AG09309 (cell line): ENCODE data around the gene FAH.
A peak's percentile ranks its signal among the peaks of the same experiment; 100 is the strongest.

Experiments used
- DNase-seq: peaks from one replicate; pipeline ENCODE4 v3.0.0-alpha.2; 2010; ENCODE audit warnings: low read depth
- H3K4me3 ChIP-seq: 2 replicates; pipeline ENCODE4 v1.5.1; 2011; ENCODE audit warnings: mild to moderate bottlenecking, low read depth, low read length, moderate library complexity; ENCODE audit not compliant: control insufficient read depth
- TF ChIP-seq, protein P1 (sequence below): IDR thresholded peaks from 2 replicates; pipeline ENCODE4 v1.5.1; 2011; ENCODE audit warnings: mild to moderate bottlenecking, low read depth, low read length, inconsistent platforms; ENCODE audit not compliant: insufficient read depth, control insufficient read depth; ENCODE audit errors: missing control alignments

FAH gene

DNA sequence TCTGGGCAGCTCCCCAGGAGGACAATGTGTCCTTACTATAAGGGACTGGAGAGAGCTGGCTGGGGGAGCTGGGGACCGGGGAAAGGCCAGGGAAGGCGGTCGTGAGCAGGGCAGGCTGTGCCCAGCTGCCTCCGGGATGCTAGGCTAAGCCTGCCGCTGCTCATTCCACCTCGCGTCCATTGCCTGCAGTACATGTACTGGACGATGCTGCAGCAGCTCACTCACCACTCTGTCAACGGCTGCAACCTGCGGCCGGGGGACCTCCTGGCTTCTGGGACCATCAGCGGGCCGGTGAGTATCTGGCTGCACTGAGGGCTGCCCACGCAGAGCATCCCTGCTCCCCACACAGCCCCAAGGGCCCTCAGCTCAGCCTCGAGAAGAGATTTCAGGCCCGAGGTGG, 27.1 kb downstream of the FAH start:
- no peak for DNase-seq
- TF ChIP-seq, protein P1, sequence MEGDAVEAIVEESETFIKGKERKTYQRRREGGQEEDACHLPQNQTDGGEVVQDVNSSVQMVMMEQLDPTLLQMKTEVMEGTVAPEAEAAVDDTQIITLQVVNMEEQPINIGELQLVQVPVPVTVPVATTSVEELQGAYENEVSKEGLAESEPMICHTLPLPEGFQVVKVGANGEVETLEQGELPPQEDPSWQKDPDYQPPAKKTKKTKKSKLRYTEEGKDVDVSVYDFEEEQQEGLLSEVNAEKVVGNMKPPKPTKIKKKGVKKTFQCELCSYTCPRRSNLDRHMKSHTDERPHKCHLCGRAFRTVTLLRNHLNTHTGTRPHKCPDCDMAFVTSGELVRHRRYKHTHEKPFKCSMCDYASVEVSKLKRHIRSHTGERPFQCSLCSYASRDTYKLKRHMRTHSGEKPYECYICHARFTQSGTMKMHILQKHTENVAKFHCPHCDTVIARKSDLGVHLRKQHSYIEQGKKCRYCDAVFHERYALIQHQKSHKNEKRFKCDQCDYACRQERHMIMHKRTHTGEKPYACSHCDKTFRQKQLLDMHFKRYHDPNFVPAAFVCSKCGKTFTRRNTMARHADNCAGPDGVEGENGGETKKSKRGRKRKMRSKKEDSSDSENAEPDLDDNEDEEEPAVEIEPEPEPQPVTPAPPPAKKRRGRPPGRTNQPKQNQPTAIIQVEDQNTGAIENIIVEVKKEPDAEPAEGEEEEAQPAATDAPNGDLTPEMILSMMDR: no peak

DNA sequence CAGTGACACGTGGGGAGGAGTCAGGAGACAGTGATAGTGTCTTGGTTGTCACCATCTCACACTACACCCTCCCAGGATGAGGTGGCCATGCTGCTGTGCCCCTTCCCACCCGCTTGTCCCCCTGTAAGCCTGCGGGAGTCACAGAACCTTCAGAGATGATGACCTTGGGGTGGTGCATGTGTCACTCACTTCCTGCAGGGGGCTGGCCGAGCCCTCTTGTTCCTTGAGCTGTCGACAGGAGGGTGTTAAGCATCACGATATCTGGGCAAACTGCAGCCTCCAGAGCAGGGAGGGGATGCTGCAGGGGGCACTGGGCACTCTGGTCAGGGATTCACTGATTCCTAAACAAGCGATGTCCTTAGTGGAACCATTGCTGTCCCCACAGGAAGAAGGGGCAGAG, 27.7 kb downstream of the FAH start:
- no peak for DNase-seq
- TF ChIP-seq, protein P1: no peak
- no peak overlapping the region for H3K4me3 ChIP-seq

More for the DNA sequence above, 27.1 kb downstream of the FAH start:
- H3K4me3 ChIP-seq: no peak overlapping the region

DNA sequence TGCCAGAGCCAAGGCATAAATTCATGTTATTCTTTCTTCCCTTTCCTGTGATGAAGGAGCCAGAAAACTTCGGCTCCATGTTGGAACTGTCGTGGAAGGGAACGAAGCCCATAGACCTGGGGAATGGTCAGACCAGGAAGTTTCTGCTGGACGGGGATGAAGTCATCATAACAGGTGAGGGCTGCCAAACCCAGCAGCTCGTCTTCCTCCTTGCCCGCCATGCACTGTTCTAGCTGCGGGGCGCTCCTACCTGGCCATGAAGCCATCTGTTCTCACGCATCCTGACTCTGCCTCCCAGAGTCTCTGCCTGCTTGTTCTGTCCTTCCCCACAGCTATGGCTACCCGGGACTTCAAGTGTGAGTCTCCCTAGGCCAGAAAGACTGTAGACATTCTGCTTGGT, 28.2 kb downstream of the FAH start:
- TF ChIP-seq, protein P1: no peak
- no peak overlapping the region for H3K4me3 ChIP-seq
- no peak for DNase-seq

DNA sequence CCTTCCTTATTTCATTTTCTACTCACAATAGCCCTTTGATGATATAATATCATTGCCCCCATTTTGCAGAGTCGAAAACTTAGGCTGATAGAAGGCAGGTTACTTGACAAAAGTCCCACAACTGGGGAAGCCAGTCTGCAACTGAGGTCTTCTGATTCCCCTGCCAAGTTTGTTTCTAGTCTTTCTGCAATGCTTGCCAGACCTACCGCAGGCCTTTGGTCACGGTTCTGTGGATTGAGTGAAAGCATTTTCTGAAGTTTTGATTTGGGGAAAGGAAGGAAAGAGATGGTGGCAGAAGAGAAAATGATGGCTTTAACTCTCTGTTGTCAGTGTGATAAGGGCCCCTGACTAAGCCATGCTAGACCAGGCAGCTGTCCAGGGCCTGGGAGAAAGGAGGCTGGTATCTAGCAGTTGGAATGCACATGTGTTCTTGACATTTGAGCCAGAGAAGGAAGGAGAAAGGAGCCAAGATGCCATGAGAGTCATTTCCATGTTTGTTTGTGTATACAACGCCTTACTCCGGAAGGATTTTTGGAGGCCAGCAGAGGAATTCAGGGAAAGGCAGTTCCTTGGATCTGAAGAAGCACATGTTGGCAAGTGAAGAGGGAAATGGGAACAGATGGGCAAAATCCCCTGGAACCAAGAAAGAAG, 29.9 kb downstream of the FAH start:
- peak; percentile 37 for DNase-seq
- TF ChIP-seq, protein P1: no peak
- no peak overlapping the region for H3K4me3 ChIP-seq

DNA sequence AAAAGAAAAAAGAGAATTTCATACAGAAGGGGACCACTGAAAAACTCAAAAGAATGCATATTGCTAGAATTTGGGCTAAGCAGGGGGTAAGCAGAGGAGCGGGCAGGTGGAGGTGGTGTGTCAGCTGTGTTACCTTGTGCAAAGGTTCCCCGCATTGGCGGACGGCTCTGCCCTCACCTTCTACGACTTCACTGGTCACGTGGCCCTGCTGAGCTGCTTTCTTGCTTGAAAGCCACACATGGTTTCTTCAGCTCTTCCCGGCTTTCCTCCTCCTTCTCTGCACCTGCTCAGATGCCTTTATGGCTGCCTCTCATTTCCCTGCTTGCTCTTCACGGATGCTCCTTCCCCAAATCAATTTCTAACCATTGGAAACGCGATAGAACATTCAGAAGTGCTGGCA, 30.5 kb downstream of the FAH start:
- TF ChIP-seq, protein P1: no peak
- DNase-seq: no peak
- H3K4me3 ChIP-seq: no peak overlapping the region

DNA sequence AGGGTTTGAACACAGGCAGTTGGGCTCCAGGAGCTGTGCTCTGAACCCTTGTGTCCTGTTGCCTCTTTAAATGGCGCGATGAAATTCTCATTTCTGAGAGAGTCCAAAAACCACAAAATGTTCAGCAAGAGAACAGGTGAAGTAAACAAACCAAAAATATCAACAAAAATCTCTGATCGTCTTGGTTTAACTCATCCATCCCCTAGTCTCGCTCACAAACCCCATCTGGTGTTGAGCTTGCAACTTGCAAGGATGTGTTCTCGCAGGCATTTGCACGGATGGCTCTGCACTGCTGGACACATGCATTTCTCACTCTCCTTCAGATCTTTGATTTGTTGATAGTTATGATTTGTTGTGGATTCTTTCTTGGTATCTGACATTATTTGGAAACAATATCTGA, 31.1 kb downstream of the FAH start:
- TF ChIP-seq, protein P1: no peak
- no peak for DNase-seq
- no peak overlapping the region for H3K4me3 ChIP-seq

DNA sequence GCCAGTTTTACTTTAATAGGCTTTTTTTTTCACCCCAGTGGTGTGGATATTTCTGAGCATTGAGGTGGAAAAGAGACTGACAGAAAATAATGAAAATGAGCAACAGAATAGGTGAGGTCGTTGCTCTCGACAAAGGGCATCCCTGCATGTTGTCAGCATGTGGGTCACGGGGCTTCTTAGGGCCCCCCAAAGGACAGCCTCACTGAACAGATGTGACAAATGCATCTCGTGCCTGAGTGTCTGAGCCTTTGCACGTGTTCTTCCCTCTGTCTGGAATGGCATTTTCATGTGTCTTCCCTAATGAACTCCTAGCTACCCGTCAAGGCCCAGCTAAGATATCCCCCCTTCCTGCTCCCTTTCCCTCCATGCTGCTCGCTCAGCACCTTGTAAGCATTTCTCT, 31.8 kb downstream of the FAH start:
- no peak for DNase-seq
- no peak overlapping the region for H3K4me3 ChIP-seq
- TF ChIP-seq, protein P1: no peak
